Measurements from ENCODE around the gene MS4A13.
"Not testable (repeated sequence)": the region's sequence is repeated elsewhere in the genome, so short reads cannot be mapped to it uniquely, and the experiment has no call there.

Gene MS4A13

GRCh38 chr11:60530454-60531100, 15.4 kb downstream of the MS4A13 start:
- DNase-seq (ENCODE audit: low spot score) = no peak

- not testable (repeated sequence) for DNase-seq (ENCODE audit: low spot score)
These were observed 17.2 kb downstream of the MS4A13 start for GRCh38 chr11:60532383-60532782.

GRCh38 chr11:60538627-60539026, 23.4 kb downstream of the MS4A13 start:
- not testable (repeated sequence) for DNase-seq (ENCODE audit: low spot score)

GRCh38 chr11:60544077-60544476, 28.9 kb downstream of the MS4A13 start:
- DNase-seq (ENCODE audit: low spot score) = no peak

GRCh38 chr11:60561254-60561653, 46.1 kb downstream of the MS4A13 start:
- no peak for DNase-seq (ENCODE audit: low spot score)

- DNase-seq (ENCODE audit: low spot score) = no peak
These were observed 48.5 kb downstream of the MS4A13 start for GRCh38 chr11:60563553-60564235.

GRCh38 chr11:60566776-60567175, 51.6 kb downstream of the MS4A13 start:
- no peak for DNase-seq (ENCODE audit: low spot score)

GRCh38 chr11:60570970-60571369, 55.8 kb downstream of the MS4A13 start:
- no peak for DNase-seq (ENCODE audit: low spot score)

GRCh38 chr11:60589611-60590010, 74.4 kb downstream of the MS4A13 start:
- DNase-seq (ENCODE audit: low spot score) = no peak

Data from left forelimb (tissue), 1 donor.